NCI-H187 treated with DMSO at 0.1 percent for 48 hours (cell line): Measurements from ENCODE around the gene HIGD1B.

Source experiments
- DNase-seq: peaks from one replicate; lab custom pipeline; 2025; lab: John Stamatoyannopoulos, UW

HIGD1B gene

DNA sequence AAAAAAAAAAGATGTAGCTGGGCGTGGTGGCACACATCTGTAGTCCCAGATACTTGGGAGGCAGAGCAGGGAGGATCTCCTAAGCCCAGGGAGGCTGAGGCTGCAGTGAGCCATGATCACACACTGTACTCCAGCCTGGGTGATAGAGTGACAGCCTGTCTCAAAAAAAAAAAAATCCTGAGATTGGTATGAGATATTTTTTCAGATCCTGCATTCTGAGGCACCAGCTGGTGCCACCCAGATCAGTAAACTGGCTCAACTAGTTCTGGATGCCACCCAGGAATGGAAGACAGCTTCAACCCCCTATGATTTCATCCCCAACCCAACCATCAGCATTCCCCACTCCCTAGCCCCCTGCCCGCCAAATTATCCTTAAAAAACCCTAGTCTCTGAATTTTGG, 10.5 kb upstream of the HIGD1B start:
- no peak for DNase-seq

DNA sequence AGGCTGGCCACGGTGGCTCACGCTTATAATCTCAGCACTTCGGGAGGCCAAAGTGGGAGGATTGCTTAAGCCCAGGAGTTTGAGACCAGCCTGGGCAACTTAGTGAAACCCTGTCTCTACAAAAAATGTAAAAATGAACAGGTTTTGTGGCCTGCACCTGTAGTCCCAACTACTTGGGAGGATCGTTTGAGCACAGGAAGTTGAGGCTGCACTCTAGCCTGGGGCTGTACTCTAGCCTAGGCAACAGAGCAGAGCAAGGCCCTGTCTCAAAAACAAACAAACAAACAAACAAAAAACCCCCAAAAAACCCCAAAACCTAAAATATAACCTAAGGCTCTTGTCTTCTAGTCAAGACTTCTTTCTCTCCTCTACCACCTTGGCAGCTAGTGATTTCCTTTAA, 7.4 kb upstream of the HIGD1B start:
- DNase-seq, result no peak

DNA sequence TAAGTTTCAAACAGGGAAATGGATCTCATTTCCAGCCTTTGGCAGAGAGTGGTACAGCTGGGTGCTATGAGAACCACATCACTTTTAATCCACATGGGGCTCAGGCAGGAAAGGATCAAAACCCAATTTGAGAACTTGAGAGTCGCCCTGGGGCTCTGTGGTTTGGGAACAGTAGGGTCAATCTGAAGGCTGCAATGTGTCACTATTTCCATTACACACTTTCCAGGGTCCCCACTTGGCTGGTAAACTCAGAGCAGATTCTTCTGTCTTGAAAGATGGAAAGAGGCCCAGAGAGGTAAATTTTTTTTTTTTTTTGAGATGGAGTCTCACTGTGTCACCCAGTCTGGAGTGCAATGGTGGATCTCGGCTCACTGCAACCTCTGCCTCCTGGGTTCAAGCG, 6.7 kb upstream of the HIGD1B start:
- DNase-seq, result no peak

DNA sequence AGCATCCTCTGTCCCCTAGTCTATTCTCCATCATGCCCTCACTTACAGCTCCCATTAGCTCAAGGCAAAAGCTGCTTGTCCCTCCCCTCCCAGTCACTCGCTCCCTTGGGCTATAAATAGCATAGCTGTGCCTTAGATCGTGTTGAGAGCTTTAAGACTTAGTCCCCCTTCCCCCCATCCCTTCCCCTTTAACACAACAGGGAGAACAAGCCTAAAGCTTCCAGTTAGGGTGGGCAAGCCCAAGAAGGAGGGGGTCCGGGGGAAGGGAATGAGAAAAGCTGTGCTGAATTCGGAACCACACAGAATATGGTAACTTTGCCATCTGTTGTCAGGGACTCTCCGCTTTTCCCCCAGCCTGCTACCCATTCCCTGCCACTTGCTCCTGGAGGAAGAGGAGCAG, 4.9 kb upstream of the HIGD1B start:
- no peak for DNase-seq

DNA sequence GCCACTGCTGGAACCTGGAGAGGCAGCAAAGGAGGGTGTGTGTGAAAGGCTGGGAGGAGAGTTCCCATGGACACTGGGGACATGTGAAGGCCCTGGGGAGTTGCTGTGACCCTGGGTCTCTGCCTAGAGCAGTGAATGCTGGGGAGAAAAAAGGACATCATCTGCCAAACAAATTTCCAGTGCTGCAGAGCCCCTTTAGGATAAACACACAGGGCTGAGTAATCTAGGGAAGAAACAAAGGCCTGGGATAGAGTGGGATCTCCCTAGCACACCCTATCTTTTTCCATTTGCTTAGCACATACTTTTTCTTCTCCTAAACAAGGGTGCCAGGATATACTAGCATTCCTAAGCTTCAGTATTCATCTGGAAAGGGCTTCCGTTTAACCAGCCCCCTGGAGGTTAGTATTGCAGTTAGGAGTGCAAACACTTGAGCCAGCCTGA, 3.3 kb upstream of the HIGD1B start:
- no peak for DNase-seq

DNA sequence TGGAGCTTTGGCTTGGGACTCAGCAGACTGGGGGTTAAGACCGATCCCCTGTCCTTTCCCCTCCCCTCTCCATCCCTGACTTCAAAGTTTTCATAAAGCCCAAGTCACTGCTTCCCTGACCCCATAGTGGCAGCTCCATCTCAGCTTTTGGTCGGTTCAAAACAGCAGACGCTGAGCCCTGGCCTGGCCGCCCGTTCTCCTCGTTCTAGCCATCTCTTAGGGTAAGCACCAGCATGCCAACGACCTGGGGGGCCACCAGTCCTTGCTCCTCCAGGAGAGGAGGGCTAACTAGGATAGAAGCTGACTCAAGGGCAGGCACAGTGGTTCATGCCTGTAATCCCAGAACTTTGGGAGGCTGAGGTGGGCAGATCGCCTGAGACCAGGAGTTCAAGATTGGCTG, 1.5 kb upstream of the HIGD1B start:
- no peak for DNase-seq

DNA sequence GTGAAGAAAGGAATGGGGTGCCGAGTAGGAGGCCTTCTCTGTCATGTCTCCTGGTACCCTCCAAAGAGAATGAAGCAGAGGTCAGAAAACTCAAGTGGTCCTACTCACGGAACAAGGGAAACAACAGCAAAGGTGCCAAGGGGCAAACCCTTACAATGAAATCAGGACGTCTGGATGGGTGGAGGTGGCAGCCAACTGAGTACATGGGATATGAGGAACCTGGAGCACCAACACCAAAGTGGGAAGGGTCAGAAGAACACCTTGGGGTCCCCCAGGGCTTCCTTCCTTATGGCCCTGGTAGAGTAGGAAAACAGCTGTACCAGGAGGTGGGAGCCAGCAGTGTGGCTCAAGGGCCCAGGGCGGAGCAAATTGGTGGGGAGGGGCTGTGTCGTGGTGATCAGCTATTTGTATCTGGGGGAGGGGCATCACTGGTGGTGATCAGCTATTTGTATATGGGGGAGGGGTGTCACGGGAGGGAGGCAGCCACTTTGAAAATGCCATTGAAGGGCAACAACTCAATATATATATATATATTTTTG, 643 bp downstream of the HIGD1B start:
- no peak for DNase-seq

DNA sequence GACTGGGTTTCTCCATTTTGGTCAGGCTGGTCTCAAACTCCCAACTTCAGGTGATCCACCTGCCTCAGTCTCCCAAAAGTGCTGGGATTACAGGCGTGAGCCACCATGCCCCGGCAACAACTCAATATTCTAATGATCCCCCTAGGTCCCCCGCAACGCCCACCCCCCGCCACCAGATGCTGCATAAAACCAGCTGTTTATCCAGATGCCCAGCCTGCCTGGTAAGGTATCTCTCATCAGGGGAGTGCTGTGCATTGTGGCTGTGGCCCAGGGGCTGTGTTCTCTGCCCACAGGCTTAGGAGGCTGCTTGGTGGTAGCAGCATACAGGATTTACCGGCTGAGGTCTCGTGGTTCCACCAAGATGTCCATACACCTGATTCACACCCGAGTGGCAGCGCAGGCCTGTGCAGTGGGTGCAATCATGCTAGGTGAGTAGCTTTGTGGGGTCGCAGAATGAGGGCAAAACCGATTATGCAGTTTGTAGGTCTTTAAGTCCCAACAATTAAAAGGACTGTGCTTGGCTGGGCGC, 1.3 kb downstream of the HIGD1B start:
- no peak for DNase-seq

DNA sequence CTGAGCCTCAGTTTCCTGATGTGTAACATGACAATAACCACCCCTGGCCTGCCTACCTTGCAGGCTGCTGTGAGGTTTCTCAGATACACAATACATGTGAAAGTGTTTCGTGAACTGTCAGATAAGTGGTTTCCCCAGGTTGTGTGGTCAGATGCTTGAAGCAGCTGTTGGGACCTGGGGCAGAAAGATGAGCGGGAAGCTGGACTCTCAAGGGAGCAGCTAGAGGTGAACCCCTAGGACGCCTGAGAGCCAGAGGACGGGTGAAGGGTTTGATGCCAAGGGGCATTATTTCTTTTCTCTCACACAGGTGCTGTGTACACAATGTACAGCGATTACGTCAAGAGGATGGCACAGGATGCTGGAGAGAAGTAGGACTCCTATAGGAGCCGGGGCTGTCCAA, 2.3 kb downstream of the HIGD1B start:
- DNase-seq, result no peak

DNA sequence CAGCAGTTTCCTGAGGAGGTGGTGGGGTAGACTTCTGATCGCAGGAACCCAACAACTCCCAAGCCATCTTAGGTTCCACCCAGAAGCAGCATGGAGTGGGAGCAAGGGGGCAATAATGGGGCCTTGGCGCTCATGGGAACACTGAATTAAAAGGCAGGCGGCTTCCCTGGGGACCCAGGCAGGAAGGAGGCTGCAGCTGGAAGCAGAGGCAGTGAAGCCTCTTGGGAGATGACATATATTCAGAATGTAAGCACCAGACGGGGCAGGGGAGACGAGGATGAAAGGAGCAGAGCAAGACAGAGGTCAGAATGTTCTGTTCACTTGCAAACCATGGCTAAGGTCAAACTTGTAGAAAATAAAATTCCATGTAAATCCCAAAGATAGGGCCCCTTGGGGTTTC, 2.9 kb downstream of the HIGD1B start:
- DNase-seq, result no peak

DNA sequence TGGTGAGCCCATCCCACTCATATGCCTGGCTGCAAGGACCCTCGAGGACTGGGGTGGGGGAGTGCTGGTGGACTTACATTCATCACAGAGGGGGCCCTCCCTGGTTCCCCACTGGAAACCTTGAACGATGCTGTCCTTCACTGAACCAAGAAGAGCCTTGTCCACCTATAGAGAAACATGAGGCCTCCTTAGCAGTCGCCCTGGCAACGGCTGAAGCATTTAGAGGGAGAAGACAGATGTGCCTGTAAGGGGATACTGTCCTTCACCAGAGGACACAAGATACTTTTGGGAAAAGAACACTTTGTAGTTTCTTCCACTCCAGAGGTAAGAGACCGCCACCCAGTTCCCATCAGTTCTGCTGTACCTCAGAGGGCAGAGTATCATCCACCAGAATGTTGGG, 6.5 kb downstream of the HIGD1B start:
- no peak for DNase-seq

DNA sequence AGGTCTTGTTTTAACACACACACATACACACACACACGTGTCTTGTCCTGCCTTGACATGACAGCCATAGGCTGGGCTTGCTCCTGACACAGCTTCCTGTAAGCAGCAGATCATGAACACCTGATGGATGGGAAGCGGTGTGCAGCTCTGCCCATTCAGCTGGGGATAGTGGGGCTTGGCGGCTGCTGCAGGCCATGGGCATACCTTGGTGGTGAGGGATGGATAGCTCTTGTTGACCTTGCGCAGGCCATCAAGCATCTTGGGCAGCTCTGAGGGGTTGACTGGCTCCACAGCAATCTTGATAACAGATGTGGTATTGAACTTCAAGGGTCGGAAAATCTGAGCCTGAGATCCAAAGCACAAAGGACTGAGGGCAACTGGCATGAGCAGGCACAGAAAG, 12.0 kb downstream of the HIGD1B start:
- DNase-seq, result no peak

DNA sequence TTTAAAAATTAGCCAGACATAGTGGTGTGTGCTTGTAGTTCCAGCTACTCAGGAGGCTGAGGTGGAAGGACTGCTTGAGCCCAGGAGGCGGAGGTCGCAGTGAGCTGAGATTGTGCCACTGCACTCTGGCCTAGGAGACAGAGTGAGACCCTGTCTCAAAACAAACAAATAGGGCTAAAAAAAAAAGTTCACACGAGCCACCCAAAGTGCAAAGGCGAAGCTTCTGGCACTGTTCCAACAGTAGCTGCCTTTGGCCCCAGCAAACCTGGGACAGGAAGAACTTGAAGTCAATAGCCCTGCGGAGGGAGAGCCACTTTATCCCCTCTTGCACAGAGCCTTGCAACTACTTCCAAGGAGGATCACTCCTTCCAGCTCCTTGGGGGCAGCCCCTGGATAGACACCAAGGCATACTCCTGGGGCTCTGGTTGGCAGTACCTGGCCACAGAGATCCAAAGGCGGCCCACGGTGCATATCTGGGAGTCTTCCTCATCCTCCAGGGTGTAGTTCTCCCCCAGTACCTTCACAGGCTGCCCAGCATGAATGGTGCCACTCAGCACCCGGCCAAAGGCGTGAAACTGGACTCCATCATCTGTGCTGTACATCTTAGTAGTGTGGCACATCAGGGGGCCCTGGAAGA, 14.7 kb downstream of the HIGD1B start:
- no peak for DNase-seq

DNA sequence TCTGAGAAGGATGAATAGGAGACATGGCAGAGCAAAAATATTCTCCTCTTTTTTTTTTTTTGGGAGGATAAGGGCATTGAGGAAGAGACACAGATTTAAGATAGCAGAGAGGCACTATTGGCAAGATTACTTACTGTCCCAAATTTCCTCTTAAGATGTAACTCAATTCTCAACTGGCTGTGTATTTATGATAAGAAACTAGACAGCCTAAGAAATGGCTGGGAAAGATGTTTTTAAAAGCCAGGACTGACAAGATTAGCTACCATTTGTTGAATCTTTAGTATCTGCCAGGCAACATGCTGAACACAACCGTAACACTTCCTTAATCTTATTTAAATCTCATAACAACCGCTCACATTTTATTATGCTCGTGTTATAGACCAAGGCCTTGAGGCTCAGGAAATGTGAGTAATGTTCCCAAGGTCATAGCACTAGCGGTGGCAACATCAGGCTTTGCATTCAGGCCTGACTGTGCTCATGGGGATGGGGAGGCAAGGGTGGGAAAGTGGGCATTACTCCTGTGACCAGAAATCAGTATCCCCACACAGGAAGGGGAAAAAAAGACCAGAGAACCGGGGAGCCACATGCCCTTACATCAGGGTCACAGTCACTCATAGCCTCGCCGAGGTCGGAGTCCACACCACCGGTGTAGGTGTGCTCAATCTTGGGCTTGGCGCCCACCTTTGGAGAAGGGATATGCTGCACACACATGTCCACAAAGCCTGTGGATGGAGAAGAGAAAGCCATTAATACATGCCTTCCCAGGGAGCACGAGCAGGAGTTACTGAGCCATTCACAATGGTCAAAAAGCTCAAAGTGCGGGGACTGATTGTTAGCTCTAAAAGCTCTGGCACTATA, 15.6 kb downstream of the HIGD1B start:
- DNase-seq, result no peak

DNA sequence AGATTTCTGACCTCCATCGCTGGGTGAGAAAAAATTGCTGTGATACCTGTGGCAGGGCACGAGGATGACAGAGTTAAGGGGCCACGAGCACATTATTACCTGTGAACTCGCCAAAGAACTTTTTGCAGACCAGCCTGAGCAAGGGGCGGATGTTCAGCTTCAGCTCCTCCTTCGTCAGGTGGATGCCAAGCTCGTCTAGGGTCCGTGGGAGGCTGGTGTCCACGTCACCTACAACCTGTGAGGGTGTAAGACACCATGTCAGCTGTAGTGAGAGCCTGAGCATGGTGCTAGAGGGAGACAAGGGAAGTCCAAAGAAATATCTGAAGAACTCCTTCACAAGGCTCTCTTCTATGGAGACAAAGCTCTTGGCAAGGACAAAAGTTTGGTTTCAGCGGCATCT, 17.1 kb downstream of the HIGD1B start:
- no peak for DNase-seq

DNA sequence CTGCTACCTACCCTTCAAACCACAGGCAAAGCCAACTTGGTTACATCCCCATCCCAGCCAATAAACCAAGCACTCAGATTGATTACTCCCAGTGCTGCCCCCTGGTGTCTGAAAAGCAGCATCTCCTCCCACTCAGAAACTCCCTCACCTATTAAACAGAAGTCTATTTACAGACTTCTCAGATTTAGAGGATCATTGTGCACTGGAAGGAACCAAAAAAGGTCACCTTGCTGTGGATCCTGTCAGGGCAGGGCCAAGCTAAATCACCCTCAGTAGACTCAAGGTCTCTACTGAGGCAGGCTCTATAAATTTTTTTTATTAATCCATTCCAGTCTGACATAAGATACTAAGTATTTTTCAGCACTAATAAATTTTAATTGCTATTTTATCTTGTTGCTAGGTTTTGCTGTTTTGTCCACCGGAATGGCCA, 17.6 kb downstream of the HIGD1B start:
- peak; percentile 2 for DNase-seq

DNA sequence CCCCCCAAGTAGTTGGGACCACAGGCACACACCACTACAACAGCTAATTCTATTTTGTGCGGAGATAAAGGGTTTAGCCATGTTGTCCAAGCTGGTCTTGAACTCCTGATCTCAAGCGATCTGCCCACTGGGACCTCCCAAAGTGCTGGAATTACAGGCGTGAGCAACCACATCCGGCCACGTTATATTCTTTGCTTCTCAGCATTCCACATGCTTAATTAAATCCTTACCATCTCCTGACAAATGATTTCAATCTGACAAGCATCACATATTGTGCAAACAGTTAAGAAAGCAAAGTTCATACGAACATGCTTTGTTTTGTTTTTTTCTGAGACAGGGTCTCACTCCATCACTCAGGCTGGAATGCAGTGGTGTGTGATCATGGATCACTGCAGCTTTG, 18.2 kb downstream of the HIGD1B start:
- no peak for DNase-seq

DNA sequence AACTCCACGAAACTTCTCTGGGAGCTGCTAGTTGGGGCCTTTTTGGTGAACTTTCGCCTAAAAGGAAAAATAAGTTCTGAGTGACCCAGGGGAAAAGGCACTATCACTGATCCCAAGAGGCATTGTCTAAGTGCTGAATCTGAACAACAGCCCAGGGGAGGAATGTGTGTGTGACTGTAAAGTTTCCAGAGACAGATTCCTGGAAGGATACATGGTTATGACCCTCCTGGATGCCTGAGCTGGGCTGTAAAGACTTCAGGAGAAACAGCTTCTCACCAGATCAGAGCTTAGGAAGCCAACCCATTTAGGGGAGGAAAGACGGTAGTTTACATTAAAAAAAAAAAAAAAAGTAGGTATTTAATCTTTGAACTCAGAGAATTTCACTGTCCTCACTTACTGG, 20.2 kb downstream of the HIGD1B start:
- no peak for DNase-seq

DNA sequence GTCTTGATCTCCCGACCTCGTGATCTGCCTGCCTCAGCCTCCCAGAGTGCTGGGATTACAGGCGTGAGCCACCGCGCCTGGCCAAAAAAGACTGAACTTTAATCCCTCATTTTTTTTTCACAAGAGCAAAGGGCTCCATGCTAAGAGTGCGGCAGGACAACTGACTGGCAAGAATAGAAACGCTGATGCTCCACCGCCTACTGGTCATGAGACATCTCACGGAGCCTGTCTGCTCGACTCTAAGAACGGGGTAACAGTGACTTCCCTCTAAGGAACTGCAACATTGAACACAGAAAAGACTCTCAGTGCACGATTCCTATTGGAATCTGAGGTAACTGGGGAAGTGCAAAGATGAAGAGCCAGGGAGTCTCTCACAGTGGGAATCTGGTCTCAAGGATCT, 23.9 kb downstream of the HIGD1B start:
- DNase-seq, result no peak

DNA sequence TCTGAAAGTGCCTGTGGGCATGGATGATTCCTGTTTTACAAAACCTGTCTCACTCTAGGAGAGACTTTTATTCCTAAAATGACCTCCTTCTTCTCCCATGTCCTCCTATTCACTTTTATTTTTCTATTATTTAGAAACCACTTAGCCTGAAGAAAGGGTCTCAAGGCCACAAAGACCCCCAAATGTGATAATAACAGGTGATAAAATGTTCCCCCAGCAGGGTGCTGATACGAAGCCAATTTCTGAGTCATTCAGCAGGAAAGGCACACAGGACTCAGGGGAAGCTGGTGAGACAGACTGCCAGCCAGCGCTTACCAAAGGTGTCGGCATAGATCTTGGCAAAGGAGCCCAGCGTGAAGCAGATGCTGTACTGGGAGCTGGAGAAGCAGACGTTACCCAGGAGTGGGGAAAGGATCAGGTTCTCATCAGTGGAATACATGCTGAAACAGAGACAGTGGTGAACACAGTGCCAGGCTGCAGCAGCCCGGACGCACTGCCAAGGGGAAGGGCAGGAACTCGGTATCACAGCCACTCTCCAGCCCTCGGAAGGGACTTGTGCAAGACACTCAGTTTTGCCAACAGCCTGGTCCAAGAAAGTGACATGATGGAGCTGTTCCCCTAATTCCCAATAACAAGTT, 24.6 kb downstream of the HIGD1B start:
- no peak for DNase-seq

DNA sequence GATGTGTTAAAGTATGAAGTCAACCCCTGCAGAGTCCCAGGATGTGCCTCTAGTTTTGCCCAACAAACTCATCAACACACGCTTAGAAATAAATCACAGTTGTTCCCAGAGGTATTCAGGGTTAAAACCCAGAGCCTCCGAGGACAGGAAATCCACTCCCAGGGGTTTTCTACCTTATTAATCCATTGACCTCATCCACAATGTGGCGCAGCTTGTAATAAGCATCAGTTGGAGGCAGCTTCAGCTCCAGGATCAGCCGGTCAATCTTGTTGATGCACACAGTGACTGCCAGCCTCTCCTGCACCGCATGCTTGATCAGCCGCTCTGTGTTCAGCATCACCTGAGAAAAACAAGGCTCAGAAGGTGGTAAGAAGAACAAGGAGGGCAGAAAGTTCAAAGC, 28.1 kb downstream of the HIGD1B start:
- DNase-seq, result no peak

DNA sequence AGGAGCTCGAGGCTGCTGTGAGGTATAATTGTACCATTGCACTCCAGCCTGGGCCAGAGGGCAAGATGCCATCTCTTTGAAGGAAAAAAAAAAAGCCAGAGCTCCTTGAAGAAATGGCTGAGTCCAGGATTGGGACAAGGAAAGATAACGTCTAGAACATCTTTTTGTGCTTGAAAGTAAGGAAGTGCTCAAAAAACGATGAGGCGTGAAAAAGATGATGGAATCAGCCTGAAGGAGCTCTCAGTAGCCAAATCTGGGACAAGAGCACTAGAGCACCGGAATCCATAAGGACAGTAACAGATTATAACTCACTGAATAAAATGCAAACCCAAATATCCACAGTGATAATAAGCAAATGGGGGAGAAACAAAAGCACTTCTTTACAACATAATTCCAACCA, 29.4 kb downstream of the HIGD1B start:
- no peak for DNase-seq
